ENCODE data around the gene RPUSD1.

- no peak for TF ChIP-seq CTCF (IDR thresholded peaks at IDR 0.05; ENCODE audit: poor library complexity)
- TF ChIP-seq EZH2 (IDR thresholded peaks at IDR 0.05; ENCODE audit: borderline replicate concordance), result no peak
- TF ChIP-seq EZH2phosphoT487 (IDR thresholded peaks at IDR 0.05; ENCODE audit: low read depth, severe bottlenecking, unreplicated experiment), result no peak
Observed at GRCh38 chr16:782766-783403, 5.3 kb downstream of the RPUSD1 start.
